HG03045 (cell line): ENCODE data around the gene NCAM2.
"Not testable (repeated sequence)": the region's sequence is repeated elsewhere in the genome, so short reads cannot be mapped to it uniquely, and the experiment has no call there.

Experiments
- ATAC-seq: cut with Tn5 transposase; IDR thresholded peaks from one replicate; pipeline ENCODE4 v1.9.1; 2021; ENCODE audit warnings: mild to moderate bottlenecking, moderate library complexity; ENCODE audit not compliant: unreplicated experiment

NCAM2 gene

DNA sequence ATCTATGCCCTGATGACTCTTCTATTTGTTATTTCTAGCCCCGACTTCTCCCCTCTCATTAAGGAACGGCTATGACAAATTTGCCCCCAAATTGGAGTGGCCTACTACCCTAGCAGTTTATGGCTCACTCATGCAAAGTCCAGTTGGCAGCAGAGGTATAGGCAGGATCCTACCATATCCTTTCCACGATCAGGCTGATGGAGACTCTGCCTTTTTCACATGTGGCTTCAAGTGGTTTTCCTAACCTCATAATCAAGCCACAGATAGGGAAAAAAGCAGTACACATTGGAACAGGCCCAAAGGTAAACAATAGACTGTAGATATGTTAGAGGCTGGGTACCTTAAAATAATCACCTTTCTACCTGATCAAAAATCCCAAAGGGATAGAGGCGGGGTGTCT lies 292.5 kb downstream of the NCAM2 start:
- no peak for ATAC-seq

DNA sequence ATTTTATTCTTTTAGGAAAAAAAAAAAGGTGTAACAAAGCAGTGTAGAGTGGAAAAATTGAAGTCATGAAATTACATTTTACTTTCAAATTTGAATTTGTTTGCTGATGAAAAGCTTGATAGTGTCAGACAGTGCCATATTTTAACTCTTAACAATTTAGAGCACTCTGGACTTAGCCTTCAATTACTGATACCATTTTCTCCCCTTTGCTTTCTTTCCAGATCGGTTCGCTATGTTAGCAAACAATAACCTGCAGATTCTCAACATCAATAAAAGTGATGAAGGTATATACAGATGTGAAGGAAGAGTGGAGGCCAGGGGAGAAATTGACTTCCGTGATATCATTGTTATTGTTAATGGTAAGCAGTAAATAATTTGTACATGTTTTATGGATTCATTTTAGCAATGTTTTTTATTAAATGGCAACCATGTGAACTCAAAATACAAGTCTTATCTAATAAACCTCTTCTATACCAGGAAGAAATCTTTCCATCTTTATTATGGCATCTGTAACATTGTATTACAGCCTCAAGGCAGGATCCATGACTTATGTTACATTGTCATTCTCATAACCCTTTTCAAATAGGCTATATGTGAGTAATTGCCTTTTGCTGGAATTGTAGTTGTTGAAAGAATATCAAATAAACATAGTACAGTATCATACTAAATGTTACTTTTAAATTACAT lies 293.8 kb downstream of the NCAM2 start:
- ATAC-seq, result no peak

DNA sequence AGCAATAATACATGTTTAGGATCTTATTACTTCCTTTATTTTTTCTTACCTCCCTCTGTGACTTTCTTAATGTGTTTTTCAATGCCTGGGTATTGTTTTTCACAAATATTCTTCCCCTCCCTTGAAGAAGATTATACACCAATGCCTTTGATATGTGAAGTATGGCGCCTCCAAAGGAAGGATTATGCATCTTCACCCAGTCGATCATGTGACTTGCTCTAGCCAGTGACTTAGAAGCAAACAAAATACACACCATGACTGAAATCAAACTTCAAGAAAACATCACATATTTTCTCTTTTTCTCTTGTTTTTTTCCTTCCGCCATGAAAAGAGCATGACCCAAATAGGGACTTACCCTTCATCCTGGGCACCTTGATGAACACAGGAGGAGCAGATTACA lies 297.1 kb downstream of the NCAM2 start:
- no peak for ATAC-seq

DNA sequence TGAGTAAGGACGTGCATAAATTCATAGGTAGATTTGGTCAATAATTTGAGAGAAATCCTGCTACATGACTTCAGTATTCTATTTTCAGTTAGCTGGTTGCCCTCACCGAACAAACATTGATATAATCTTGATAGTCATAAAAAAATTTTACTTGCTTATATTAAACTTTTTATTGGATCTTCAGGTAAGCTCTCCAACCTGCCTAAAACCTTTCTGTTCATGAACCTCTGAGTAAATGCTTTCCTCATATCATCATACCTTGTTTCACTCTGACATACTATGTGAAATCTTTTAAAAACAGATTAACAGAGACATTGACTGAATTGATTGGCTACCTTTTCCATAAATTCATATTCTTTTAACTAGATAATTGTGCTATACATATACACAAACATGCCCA lies 299.0 kb downstream of the NCAM2 start:
- no peak for ATAC-seq

DNA sequence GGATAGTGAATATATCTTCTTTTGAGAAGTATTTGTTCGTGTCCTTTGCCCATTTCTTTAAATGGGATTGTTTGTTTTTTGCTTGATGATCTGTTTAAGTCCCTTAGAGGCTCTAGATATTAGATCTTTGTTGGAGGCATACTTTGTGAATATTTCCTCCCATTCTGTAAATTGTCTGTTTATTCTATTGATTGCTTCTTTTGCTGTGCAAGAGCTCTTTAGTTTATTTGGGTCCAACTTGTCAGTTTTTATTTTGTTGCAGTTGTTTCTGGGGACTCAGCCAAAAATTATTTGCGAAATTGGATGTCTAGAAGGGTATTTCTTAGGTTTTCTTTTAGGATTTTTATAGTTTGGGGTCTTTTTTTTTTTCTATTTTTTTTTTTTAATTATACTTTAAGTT lies 302.8 kb downstream of the NCAM2 start:
- no peak for ATAC-seq

DNA sequence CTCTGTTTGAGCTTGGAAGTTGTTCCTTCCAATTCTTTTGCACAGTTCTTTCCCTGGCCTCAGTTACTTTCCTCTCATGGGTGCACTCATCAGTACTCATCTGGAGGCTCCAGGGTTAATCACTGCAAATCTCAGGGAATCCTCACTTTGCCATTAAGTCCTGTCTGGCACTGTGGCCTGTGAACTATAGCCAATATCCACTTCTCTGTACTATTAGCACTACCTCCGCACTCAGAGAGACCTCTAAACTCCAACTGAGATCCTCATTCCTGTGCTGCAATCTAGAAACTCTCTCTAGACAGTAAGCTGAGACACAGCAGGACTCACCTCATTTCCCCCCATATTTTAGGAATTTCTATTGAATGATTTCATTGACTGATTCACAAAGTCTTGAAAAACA lies 311.3 kb downstream of the NCAM2 start:
- ATAC-seq, result no peak

DNA sequence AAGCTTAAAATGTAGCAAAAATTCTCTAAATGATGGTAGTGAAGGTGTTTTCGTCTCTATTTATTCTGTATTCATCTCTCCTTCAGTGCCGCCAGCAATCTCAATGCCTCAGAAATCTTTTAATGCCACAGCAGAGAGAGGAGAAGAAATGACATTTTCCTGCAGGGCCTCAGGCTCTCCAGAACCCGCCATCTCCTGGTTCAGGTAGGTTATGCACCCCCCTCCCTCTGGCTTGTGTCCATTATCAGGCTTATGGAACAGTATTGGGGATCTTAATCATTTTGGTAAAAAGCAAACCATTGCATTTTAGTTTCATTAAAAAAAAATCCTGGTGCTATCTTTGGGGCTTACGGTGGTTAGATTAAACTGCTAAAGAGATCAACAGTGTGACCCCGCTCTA lies 326.1 kb downstream of the NCAM2 start:
- no peak for ATAC-seq

DNA sequence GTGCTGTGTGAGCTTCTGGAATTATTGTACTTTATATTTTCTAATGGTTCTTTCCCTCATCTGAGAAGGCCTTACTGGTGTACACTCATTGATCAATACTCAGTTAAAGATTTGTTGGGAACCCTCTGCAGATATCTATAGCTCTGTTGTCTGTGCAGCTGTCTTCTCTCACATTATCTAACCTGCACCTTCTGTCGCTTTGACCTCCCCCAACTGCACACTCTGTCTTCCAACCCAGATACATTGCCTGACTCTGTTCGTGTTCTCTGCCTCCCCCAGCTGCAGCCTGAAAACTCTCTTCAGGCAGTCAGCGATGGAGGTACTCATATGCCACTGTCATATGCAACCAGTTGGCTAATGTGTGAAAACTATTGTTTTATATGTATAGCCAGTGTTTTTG lies 334.3 kb downstream of the NCAM2 start:
- ATAC-seq, result no peak

DNA sequence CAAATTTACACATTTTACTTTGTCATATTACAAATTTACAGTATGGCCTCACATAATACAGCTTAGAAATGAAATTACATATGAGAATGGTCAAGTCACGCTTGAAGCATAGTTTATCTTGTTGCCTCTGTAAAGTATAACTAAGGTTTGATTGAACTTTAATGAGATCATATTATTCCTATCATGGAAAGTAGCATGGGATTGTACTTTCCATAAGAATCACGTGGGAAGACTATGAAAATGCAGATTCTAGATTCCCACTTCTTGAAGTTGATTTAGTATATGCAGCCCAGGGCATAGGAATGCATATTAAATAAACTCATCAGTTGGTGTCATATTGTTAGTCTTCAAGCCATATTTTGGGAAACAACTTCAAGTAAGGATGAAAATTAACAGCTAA lies 342.8 kb downstream of the NCAM2 start:
- no peak for ATAC-seq

DNA sequence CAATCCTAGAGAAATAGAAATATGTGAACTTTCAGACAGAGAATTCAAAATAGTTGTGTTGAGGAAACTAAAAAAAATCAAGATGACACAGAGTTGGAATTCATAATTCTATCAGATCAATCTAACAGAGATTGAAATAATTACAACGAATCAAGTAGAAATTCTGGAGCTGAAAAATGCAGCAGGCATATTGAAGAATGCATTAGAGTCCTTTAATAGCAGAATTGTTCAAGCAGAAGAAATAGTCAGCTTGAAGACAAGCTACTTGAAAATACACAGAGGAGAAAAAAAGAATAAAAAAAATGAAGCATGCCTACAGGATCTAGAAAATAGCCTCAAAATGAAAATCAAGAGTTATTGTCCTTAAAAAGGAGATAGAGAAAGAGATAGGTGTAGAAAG lies 347.1 kb downstream of the NCAM2 start:
- ATAC-seq, result no peak

DNA sequence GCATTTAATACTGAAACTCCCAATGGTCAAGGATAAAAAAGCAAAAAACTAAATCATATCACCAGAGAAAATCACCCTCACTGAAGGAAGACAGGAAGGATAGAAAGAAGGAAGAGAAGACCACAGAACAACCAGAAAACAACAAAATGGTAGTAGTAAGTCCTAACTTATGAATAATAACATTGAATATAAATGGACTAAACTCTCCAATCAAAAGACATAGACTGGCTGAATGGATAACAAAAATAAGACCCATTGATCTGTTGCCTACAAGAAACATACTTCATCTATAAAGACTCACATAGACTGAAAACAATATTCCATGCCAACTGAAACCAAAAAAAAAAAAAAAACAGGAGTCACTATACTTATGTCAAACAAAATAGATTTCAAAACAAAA lies 347.7 kb downstream of the NCAM2 start:
- no peak for ATAC-seq

DNA sequence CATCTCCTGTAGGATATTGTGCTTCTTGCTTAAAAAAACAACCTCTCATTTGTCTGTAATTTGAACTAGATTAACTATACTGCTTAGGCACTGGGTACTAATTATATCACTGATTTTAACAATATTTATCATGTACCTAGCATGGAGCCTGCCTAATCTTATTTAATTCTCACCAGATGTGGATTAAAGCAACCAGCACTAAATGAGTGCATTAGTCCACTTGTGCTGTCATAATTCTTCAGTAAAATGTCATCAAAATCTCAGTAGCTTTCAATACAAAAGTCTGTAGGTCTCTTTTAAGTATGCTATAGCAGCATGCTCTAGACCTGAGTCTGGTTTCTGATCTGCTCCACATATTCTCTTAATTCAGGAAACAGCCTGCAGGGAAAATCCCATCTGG lies 368.1 kb downstream of the NCAM2 start:
- ATAC-seq, result no peak

DNA sequence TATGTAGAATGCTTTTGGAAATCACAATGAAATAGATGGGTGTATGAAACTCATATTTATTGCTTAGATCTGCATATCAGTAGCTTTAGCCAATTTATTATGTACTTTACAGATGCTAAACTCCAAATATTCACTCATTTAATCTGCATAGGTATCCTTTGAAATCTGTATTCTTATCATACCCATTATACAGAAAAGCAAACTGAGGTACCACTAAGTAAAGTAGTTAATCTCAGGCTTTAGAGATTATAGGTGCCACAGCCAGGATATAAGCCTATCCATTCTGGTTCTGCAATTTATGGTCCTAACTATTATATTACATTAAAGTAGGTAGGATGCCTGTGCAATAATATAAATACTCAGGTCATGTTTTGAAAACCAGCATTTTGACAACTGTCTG lies 369.4 kb downstream of the NCAM2 start:
- ATAC-seq, result no peak

DNA sequence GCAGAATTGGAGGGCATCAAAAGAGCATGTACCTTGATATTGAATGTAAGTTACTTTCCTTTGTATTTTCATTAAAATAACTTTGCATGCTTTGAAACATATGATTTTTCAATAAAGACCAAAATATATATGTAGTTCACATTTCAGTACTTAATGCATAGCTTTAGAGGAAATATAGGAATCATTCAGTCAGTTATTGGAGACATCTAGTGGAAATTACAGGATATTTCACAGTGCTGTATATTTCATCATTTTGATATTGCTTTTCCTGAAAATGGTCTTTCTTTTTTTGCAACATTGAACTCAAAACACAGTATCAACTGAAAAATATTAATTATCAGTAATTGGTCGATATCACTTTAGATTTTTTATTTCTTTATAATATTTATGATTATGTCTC lies 375.8 kb downstream of the NCAM2 start:
- no peak for ATAC-seq

DNA sequence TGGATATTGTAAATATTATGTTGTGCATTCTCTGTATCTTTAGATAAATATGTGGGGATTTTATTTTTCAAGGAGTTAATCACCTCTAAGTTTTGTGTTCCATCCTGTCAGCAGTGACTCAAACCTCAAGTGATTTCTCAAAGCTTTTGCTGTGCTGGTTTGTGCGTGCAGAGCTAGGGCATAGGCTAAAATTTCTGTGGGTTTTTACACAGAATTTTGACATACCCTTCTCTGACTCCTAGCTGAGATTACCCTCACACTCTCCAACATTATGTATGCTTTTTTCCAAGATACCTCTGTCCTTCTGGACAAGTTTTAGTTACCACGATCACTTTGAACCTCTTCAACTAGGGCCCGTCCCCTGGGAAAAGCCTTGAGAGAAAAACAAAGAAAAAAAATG lies 384.9 kb downstream of the NCAM2 start:
- no peak for ATAC-seq

DNA sequence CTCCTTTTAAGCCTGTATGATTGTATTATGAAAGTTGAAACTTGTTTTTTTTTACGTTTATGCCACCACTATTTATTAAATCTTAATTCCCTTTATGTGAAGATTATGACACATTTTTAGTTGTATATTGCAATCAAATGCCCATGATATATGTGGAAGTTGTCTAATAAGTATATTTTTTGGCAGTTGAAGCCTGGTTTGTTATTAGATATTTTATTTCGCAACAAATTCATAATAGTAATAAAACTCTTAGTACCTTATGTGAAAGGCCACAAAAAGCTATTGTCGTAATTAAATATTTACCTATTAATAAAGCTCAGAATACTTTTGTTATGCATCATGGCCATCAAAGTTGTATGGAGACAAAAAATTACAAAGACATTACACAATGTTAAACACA lies 386.8 kb downstream of the NCAM2 start:
- ATAC-seq, result no peak

DNA sequence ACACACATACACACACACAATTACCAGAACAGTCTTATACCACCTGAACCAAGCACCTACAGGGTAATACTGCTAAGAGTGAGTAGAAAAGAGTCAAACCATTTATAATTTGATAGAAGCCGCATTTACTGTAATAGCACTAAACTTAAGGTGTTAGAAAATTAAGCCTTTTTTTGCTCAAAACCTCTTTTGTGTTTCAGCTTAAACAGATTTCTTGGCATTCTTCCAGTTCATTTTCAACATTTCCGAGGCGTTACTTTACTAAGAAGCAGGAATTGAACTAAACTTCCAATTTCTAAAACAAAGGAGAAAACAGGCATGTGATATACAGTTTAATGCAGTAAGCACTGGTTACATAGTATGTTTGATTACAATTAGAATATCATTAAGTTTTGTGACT lies 387.2 kb downstream of the NCAM2 start:
- no peak for ATAC-seq

DNA sequence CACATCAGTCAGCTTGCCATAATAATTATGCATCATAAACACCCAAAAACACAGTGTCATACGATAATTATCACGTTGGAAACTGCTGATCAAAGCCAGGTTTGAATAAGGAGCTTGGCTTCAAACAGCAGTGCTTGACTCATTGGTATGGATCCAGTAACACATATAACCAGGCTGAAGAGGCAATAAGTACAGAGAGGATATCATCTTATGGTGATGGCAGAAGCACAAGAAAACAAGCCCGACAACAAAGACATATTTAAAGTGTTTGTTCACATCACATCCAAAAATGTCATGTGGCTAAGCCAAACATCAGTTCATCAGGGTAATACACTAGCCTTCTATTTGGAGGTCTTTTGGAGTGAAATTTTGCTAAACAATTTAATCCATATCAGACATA lies 389.7 kb downstream of the NCAM2 start:
- no peak for ATAC-seq

DNA sequence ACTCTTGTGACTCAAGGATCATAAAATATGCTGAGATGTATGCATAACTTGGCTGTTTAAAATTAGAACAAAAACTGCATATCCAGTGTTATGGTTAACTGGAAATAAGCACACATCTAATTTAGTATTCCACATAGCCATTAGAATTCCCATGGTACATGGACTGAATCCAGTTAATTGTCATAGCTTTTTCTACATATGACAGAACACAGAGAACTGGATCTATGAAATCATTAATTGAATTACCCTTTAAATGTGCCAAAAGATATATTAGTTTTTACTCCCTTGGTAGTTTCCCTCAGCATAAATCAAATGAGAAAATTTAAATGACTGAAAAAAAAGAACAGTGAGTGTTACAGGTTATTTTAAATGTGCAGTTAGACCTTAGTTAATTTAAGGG lies 395.9 kb downstream of the NCAM2 start:
- no peak for ATAC-seq

DNA sequence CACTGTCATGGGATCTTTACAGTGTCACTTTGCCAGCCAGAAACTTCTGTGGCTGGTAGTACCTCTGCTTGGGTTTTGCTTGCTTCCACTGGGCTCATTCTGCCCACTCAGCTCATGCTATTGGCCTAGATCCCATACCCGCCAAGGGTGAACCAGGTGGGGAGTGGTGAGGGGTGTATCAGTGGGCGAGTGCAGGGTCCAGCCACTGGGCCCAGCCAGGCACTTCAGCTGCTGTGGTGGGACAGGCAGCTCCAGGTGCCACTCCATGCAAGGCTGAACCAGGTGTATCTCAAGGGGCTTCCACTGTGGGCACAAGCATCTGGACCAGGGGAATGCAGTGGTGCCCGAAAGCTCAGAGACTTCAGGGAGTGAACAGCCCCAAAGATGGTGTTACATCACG lies 398.2 kb downstream of the NCAM2 start:
- no peak for ATAC-seq

DNA sequence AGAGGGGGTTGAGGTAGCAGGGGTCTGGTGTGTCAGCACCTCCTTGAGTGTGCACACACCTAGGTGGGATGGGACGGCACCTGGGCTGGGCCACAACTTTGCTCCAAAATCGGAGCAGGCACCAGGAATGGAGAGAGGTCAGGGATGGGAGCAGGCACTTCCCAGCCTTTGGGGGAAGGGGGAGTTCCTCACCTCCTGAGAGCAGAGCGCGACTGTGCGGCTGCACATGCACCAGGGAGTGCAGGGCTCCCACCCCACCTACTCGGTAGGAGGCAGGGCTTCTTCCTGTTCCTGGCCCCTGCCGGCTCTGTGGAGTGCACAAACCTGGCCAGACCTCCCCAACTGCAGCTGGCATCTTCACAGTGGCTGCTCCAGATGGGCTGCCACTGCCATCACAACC lies 399.3 kb downstream of the NCAM2 start:
- ATAC-seq, result no peak

DNA sequence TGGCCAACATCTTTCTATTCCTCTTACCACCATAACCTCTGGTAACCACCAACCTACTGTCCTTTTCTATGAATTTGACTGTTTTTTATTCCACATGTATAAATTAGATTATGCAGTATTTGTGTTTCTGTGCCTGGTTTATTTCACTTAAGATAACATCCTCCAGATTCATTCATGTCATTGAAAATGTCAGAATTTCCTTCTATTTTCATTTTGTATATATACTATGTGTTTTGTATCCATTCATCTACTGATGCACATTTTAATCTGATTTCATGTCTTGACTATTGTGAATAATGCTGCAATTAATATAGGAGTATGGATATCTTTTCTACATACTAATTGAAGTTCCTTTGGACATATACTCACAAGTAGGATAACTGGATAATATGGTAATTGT lies 403.2 kb downstream of the NCAM2 start:
- ATAC-seq, result no peak

DNA sequence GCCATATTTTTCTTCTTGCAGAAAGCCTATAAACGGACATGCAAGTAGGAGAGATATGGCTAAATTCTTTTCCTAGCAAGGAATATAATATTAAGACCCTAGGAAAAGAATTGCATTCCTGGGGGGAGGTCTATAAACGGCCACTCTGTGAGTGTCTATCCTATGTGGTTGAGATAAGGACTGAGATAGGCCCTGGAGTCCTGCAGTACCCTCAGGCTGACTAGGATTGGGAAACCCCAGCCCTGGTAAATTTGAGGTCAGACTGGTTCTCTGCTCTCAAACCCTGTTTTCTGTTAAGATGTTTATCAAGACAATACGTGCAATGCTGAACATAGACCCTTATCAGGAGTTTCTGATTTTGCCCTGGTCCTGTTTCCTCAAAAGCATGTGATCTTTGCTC lies 404.0 kb downstream of the NCAM2 start:
- not testable (repeated sequence) for ATAC-seq

DNA sequence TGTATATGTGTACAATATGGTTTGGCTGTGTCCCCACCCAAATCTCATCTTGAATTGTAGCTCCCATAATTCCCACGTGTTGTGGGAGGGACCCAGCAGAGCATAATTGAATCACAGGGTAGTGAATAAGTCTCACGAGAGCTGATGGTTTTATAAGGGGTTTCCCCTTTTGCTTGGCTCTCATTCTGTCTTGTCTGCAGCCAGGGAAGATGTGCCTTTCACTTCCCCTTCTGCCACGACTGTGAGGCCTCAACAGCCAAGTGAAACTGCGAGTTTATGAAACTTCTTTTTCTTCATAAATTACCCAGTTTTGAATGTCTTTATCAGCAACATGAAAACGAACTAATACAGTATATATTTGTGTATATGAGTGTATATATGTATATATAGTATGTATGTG lies 406.1 kb downstream of the NCAM2 start:
- peak; percentile 66 for ATAC-seq
